ENCODE measurements around the gene SCTR.

The SCTR gene

DNA sequence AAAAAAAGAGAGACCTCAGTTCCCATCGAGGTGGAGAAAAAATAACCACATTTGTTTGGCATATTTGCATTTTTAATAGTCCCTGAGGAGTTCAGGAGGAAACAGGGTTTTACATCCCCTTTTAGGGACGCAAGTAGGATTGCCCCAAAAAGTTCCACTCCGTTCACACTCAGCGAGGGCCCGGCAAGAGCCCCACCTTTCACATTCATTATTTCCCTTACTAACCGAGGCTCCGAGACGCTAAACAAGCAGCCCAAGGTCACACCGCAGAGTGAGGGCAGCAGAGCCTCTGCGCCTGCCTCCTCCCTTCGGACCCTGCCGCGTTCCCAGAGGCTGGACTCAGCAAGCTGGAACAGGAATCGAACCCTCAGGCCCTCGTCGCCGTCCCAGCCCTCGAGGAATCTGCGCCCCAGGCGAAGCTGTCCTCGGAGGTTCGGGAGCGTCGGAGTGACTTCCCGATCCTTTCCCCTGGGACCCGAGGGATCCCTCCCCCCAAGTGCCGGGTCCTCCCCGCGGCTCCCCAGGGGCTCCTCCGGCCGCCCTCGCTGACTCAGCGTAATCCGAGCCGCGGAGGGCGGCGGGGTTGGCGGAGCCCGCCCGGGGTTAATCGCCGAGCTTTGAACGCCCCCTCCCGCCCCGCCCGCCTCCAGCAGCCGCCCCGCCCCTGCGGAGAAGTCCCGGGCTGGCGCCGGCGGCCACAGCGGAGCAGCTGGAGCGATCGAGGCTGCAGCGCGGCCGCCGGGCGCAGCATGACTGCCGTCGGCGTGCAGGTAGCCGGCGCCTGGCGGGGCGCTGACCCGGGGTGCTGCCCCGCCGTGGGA lies 92.9 kb downstream of the SCTR start, which contains the start of gene TMEM37:
TSS of gene TMEM37 (plus strand) at position 700 of the 821 bp plus-strand sequence. CDS start at position 750, 50 bp downstream.
- no peak for DNase-seq (ENCODE audit: low read depth, low spot score)

DNA sequence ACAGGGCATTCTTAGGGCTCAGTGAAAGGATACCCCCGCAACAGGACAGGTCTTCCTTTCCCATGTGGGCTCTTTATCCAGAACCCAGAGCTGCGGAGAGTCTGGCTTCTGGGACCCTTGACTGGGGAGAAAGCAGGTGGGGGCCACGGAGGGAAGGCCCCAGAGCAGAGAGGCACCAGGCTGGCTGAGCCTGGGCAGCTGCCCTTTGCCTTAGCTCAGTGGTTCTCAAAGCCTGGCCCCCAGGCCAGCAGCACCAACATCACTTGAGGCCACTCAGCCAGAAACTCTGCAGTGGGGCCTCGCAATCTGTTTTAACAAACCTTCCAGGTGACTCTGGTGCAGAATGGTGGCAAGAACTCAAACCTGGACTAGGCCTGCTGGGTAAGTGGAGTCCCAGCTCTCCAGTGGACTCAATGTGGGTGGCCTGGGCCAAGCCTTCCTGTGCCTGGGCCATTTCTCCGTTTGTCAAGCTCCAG lies 94.2 kb downstream of the SCTR start:
- no peak for DNase-seq (ENCODE audit: low read depth, low spot score)

DNA sequence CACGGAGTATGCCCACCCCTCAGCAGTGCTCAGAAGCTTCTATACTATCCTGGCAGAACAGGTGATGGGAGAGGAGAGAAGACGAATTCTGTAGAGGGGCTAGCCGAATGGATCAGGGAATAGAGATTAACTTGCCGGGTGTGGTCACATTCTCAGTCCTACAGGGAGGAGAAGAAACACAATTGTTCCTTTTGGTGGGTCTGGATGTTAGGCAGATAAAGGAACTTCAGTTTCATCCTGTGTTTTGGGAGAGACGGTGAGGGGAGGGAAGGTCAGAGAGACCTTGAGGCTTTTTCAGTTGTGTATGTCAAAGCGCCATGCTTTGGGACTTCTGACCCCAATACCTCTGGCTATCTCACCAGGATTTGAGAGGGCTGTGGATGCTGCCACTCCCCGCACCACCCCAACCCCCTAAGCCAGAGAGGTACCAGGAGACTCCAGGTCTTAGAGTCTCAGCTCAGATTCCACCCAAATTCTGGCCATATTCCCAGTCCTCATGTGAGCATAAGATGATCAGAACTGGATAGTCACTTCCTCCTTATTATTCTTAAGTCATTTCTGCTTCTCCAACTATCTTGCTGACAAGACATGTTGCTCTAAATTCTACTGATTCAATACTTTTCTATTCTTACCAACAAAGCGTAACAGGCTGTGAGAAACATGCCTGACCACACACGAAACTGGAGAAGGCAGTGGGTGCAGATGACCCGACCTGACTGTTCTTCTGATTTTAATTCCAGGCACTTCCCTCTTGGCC lies 94.9 kb downstream of the SCTR start:
- no peak for DNase-seq (ENCODE audit: low read depth, low spot score)

DNA sequence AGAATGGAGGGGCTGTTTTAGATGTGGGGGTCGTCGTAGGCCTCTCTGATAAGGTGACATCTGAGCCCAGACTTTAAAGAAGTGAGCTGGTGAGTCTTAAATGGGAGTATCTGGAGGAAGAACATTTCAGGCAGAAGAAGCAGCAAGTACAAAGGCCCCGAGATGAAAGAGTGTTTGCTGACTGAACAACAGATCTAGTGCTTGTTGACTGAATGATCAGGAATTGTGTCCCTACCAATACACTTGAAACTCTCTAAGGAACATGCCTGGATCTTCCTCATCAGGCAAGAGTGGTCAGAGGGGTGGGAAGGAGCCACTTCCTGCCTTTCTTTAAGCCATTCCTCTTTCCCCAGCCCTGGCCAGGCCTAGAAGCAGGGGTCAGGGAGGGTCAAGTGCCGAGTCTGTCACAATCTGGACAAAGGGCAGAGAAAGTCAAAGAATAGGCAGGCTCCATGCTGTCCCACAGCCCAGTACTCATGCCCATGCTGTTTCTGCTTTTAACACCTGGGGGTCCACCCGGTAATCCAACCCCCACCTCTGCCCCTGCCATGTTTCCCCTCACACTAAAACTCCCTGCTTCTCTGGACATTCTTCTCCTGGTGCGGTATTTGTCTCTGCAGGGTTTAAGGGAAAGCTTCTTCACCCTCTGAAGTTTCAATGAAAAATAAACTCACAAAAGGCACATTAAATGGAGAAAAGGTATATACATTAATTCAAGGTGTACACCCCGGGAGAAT lies 95.6 kb downstream of the SCTR start:
- no peak for DNase-seq (ENCODE audit: low read depth, low spot score)

DNA sequence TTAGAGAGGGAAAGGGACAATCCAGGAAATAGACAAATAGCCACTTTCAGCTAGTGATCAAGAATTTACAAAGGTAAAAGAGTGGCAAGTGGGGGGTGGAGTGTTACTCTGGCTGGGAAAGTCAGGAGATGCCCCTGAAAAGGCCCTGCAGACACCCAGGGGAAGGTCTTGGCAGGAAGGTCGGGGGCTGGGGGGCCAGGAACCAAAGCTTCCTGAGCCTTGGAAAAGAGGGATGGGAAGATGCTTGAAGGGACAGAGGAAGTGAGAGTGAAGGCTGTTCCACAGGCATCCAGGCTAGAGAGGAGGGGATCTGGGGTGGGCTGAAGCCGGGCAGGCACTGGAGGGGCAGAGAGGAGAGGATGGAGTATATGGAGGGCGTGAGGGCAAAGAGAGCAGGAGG lies 96.5 kb downstream of the SCTR start:
- no peak for DNase-seq (ENCODE audit: low read depth, low spot score)

DNA sequence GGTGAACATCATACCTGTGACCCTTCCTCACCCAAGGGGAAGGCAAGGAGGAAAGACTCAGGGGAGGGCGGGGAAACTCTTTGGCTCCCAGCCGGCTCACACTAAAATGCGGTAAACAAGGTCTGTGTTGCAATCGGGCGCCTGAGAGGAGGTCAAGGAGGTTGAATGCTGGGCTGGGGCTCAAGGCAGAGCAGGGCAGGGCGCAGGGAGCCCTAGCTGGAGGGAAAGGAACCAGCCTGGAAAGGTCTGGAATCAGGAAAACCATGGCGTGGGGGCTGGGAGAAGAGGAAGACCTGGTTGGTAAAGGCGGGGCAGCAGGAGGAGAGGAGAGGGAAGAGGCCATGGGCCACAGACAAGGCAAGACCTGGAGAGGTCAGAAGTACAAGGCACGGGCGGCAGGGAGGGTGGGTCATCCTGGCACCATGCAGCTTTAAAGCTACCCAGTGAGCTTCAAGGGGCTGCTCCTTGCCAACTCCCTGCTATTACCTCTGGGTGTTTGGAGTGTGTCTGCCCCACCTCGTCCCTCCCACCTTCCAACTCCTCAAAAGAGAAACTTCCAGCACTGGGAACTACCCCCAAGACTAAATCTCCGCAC lies 97.4 kb downstream of the SCTR start:
- DNase-seq (ENCODE audit: low read depth, low spot score): no peak

DNA sequence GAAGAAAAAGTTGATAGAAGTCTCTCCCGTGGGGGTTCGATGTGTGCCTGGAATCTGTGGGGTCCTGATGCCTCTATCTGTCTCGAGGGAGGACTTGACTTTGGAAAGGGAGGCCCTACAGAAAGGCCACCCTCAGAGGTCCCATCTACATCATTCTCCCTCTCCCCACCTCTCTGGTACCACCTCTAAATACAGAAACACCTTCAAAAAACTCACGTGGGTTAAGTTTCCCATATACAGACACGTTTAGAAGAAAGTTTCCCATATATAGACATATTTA lies 97.9 kb downstream of the SCTR start:
- no peak for DNase-seq (ENCODE audit: low read depth, low spot score)

DNA sequence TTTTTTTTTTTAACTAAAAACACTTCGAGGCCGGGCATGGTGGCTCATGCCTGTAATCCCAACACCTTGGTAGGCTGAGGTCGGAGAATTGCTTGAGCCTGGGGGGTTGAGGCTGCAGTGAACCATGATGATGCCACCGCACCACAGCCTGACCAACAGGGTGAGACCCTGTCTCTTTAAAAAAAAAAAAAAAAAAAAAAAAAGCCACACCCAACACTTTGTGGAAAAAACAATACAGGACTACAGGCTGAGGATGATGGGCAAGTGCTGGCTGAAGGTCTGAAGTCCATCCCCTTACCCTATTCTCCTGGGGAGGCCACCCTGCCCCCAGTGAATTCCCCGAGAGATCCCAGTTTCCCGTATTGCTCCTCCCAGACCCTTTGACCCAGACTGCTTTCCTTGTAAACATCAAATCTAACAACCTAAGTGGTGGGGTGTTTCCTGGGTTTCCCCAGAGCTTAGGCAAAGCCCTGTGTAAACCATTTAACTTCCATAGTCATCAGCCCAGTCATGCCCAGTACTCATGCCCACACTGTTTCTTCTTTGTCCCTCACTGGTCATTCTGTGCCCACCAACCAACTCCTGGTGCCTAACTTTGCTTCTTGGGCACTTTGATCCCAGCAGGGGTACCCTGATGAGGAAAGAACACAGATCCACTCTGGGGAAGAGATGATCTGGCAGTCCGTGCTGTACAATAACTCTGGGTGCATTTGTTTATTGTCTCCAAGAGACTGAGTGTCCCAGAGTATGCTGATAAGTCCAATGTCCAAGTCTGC lies 98.5 kb downstream of the SCTR start:
- no peak for DNase-seq (ENCODE audit: low read depth, low spot score)

DNA sequence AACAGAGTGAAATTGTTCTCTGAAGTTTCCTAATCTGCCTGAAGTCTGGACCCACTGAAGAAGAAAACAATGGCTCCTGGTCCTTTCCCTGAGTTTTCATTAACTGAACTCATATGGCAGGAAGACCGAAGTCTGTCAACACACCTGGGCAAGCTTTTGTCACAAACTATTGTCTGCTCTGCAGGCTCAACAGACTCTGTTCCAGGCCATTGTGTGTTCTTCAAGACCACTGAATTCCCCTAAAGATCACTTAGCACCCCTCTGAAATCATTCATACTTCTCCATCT lies 99.2 kb downstream of the SCTR start:
- no peak for DNase-seq (ENCODE audit: low read depth, low spot score)

DNA sequence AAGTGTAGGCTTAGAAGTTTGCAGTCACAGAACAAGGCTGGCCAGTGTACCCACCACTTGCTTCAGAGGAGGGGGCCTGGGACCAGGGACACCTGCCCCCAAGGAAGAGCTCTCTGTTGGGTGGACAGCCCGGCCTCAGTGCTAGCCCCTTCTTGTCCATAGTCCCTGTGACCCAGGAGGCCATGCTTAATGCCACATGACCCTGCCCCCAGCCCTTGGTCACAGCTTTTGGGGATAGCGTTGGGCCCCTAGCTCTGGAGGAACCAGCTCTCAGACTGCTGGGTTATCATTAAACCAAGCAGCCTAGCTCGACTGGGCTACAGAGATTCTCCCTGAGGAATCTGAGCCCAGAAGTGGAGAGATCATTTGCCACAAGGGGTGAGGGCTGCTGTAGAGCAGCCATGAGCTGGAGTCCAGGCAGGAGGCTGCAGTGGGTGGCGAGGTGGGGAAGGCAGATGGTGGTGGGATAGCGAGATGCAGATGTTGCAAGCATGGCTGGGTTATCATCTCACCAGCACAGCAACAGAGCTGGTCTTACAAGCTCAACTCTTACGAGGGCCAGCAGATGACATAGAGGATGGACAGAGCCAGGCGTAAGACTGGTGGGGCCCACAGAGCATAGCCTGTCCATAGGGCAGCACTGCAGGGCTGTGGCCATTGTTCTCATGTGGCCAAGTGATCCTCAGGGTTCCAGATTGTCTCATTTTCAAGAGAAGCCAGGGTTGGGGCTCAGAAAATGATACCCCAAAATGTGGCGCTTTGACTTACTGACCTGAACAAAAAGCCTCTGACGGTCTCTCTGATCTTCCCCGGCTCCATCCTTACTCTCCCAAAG lies 99.8 kb downstream of the SCTR start:
- DNase-seq (ENCODE audit: low read depth, low spot score): no peak

DNA sequence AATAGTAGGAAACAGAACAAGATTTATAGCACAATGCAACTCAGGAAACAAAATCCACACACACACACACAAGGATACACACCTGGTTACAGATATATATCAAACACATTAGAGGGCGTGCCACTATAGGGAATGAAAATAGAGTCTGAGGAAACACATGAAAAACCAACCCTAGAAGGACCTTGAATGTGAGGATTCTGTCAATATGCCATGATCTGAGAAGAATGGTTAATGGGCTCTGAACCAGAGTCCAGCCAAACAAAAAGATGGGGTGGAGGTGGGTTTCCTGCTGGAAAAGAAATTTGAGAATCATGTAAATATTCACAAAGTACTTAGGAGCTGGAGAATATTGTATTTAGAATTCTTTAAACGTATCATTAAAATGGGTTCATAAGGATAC lies 100.5 kb downstream of the SCTR start:
- no peak for DNase-seq (ENCODE audit: low read depth, low spot score)

DNA sequence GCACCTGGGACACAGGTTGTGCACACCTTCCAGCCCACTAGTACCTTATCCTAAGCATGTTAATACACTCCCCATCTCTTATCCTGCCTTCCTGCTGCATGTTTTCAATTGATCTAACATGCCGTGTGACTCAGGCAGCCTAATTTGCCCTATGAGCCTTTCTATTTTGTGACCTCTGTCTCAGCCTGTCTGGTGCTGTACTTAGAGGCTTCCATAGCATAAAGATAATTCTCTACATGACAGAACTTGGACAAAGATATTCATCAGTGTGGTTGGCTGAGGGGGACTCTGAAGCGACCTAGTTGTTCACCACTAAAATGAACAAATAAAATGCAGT lies 101.2 kb downstream of the SCTR start:
- DNase-seq (ENCODE audit: low read depth, low spot score): no peak

DNA sequence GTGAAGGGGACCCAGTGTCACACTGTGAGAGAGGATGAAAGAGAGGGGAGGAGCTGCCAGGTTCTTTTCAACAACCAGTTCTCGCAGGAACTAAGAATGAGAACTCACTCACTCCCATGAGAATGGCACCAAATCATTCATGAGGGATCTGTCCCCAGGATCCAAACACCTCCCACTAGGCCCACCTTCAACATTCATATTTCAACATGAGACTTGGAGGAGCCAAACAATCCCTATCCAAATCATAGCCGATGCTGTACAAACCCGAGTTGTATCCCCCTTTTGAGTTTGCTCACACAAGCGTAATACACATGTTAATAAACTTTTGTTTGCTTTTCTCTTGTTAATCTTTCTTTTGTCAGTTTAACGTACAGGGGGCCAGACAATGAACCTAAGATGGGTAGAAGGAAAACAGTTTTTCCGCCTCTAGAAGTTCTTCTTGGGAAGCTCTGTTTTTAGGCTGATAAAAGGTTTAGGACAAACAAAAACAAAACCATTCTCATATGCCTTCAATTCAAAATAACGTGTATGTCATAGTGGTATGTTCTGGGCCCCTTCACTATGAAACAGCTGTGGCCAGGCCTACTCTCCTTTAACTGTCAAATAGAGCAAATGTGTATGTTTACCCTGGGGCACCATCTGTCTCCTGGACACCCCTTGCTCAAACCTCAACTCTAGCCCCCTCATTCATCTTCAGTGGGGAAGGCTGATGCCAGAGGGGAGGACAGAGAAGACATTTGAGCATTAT lies 101.7 kb downstream of the SCTR start:
- no peak for DNase-seq (ENCODE audit: low read depth, low spot score)

DNA sequence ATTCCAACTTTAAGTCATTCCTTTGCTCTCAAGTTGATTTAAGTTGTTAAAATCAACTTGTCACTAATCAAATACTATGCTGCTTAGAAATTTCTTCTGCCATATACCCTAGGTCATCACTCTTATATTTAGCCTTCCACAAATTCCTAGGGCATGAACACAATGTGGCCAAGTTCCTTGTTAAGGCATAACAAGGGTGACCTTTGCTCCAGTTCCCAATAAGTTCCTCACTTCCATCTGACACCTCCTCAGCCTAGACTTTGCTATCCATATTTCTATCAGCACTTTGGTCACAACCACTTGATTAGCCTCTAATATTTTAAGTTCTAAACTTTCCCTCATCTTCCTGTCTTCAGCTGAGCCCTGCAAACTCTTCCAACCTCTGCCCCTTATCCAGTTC lies 102.5 kb downstream of the SCTR start:
- no peak for DNase-seq (ENCODE audit: low read depth, low spot score)

DNA sequence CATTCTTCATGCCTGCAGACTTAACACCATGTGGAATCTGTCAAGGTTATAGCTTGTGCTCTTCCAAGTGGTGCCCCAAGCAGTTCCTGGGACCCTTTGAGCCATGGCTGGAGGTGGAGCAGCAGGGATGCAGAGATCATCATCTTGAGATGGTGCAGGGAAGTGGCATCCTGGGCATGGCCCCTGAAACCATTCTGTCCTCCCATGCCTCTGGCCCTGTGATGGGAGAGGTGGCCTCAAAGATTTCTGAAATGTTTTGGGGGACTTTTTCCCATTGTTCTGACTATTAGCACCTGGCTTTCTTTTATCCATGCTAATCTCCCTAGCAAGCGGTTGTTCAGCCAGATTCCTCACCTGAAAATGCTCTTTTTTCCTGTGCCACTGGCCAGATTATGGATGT lies 103.0 kb downstream of the SCTR start:
- no peak for DNase-seq (ENCODE audit: low read depth, low spot score)

DNA sequence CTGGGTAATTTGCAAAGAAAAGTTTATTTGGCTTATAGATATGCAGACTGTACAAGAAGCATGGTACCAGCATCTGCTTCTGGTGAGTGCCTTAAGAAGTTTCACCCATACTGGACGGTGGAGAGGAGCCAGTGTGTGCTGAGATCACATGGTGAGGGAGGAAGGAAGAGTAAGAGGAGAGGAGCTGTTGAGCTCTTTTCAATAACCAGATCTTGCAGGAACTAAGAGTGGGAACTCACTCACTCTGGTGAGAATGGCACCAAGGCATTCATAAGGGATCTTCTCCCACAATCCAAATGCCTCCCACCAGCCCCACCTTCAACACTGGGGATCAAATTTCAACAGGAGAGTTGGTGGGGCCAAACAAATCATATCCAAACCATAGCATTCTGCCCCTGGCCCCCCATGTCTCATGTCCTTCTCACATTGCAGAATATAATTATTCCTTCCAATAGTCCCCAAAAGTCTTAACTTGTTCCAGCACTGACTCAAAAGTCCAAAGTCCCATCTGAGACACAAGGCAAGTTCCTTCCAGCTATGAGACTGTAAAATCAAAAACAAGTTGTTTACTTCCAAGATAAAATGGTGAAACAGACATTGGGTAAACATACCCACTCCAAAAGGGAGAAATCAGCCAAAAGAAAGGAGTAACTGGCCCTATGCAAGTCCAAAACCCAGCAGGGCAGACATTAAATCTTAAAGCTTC lies 104.3 kb downstream of the SCTR start:
- DNase-seq (ENCODE audit: low read depth, low spot score): no peak

DNA sequence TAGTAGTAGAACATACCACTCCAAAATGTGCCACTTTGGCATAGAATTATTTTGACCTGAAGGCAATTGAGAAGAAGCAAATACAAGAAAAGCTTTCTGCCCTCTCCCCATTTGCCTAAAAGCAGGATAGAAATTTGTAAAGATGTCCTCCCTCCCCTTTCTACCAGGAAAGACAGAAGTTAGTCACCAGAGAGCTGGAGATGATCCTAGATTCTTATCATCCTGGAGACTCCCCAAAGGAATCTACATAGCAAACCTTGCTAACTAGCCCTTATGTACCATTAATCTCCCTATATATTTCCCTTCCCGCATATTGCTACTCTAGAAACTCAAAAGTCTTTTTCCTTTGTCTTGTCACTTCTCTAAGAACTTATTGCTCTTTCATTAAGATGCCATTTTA lies 105.2 kb downstream of the SCTR start:
- DNase-seq (ENCODE audit: low read depth, low spot score): no peak

DNA sequence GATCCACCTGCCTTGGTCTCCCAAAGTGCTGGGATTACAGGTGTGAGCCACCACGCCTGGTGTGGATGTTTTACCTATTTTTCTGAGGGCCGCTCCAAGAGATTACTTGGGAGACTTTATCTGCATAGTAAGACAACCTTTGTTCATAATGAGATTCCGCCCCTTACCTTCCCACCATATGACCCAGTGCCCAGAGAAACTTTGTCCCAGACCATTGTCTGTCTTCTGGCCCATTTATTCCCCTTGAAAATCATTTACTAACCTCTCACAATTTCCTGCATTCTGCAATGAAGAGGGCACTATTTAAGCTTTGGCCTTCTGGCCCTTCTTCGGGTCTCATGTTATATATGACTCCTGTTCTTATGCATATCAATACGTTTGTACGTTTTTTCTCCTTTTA lies 106.4 kb downstream of the SCTR start:
- no peak for DNase-seq (ENCODE audit: low read depth, low spot score)

DNA sequence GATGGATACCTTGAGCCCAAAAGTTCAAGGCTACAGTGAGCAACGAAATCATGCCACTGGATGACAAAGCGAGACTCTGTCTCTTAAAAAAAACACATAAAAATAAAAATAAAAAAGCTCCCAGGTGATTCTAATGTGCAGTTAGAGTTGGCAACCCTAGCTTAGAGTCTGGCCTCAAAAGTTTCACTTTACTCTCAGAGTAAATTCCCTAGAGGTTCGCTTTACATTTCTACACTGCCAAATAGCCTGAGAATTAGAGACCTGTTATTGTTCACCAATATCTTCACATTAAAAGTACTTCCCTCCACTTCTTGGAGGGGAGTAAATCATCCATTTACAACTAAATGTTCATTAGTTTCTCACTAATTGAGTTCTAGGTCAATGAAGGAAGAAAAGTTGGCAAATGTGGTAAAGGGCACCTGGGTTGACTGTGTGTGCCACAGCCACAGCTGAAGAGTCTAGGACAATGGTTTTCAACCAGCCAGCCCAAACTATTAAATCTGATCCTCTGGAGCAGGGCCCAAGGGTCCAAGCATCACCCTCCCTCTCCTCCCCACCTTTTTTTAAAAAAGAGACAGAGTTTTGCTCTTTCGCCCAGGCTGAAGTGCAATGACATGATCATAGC lies 107.9 kb downstream of the SCTR start:
- no peak for DNase-seq (ENCODE audit: low read depth, low spot score)

Measured in brain pericyte (primary cell).